NCI-H524 treated with DMSO at 0.1 percent for 48 hours (cell line): ENCODE results near the gene GLIS1.

Source experiments
- DNase-seq: peaks from one replicate; lab custom pipeline; 2025; lab: John Stamatoyannopoulos, UW

Gene GLIS1

DNA sequence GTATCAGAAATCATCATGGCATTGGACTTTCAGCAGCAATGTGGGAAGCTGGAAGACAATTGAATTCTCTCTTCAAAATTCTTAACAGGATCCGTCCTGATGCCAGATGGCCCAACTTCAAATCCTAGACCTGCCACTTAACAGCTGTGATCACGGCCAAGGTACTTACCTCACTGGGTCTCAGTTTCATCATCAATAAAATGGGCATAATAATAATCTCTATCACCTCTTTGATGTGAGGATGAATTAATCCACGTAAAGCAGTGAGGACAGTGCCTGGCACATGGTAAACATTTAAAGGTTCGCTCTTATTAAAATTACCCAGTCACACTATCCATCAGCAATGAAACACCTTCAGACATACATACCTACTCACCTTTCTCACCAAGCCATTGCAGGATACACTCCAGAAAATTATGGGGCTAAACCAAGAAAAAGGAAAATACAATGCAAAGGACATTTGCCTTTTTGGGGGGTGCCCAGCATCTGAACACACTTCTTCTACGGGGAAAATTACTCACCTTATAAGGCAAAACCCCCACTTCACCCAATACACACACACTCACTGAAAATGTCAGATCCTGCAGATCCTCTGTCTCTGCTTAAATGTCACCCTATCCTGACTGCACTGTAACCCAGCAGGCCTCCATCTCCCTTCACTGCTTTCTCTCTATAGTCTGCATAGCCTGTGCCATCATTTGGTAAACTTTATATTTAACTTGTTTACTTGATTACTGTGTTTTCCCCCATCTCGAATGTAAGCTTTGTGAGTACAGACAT is 21.7 kb downstream of the GLIS1 start:
- DNase-seq: no peak

GRCh38 chr1:53716150-53716549 is 22.8 kb downstream of the GLIS1 start:
- no peak for DNase-seq

DNA sequence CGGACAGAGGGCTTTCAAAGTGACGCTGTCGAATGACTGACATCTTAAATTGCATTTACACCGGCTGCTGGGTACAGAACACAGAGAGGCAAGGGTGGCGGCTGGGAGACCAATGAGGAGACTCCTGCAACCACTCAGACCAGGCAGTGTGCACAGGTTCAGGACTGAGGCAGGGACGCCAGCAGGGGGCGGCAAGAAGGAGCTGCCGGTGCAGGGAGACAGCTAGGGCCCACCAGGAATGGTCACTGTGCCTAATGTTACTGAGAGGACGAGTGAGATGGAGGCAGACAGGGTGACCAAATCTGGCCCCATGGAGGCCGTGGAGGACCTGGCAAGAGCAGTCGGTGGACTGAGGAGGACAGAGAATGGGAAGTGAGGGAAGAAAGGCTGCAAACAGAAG is 23.5 kb downstream of the GLIS1 start:
- DNase-seq: no peak

GRCh38 chr1:53712276-53712675 is 26.7 kb downstream of the GLIS1 start:
- DNase-seq: no peak

DNA sequence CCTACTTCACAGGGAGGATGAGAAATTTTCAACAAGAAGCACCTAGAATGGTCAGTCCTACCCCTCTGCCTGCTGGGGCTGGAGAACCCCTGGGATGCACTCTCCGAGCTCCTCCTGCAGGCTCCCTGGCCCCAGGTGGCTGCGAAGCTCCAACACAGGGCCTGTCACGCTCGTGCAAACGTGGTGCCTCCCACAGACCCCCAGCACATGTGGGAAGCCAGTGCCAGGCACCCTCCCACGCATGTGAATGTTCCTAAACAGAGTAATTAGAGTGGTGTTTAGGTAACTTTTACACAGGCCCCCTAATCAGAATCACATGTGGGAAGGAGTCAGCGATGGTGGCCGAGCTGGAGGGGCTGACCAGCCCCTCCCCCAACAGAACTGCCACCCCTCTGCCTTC is 28.4 kb downstream of the GLIS1 start:
- no peak for DNase-seq

DNA sequence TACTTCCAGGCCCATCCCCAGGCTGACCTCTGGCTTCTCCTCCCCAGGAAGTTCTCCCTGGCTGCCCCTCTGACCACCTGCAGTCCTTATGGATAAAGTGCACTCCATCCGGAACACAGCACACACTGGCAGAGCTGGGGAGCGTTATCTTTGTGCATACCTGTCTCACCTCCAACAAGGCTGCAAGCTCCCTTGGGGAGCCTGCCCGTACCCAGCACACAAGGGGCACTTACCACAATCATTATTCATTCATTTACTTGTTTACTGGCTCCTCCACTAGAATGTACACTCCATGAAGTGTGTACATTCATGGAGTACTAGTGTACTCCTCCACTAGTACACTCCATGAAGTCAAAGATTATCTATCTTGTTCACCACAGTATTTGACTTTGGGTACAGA is 30.3 kb downstream of the GLIS1 start:
- no peak for DNase-seq

GRCh38 chr1:53706356-53706755 is 32.6 kb downstream of the GLIS1 start:
- no peak for DNase-seq

DNA sequence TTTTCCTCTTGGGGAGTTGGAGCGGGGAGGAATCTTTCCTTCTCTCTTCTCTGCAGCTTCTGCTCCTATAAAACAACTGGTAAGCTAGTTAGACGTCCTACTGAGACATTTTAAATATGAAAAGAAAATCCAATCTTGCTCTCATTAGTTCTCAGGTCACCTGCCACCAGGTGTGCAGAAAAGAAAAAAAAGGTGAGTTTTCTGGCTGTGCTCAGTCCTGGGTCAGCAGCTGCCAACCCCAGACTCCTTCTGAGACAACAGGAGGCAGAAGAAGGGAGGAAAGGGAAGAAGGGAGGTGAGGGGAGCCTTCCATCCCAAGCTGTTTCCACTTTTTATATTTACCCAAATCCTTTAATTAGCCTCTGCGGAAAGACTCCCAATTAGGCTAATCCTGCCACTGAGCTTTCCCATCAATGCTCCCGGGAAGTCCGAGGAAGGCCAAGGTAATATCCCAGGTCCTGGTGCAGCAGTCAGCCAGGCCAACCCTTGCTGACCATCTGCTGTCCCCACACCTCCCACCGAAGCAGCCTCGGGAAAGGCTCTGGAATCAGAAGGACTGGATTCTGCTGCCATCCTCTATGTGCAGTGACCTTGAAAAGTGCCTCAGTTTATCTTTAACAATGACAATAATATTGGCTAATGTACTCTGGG is 33.4 kb downstream of the GLIS1 start:
- no peak for DNase-seq

GRCh38 chr1:53704804-53705445 is 34.0 kb downstream of the GLIS1 start:
- no peak for DNase-seq

- no peak for DNase-seq
These were observed 34.7 kb downstream of the GLIS1 start for GRCh38 chr1:53704304-53704703.

DNA sequence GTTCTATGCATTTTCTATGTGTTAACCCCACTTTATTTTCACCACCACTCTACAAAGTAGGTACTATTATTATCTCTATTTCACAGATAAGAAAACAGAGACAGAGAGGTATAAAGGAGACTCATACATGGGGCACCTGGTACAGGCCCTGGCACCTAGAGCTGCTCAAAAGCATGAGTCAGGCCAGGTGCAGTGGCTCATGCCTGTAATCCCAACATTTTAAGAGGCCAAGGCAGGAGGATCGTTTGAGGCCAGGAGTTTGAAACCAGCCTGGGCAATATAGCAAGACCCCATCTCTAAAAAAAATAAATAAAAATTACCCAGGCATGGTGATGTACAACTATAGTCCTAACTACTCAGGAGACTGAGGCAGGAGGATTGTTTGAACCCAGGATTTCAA is 35.8 kb downstream of the GLIS1 start:
- DNase-seq: no peak

DNA sequence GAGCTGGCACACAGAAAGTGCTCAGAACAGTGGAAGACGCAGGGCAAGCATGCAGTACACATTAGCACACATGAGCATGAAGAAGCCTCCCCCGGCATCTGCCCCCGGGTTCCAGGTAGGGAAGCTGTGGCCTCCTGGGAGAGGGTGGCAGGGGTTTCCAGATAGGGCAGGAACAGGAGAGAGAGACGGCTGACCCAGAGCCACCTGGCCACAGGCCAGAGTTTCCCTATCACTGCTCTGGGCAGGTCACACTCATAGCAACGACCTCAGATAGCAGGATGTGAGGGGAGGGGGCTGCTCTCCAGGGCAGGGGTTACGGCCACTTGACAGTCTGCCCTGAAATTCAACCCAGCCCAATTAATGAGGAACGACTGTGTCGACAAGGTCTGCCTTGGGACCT is 36.6 kb downstream of the GLIS1 start:
- DNase-seq: no peak

DNA sequence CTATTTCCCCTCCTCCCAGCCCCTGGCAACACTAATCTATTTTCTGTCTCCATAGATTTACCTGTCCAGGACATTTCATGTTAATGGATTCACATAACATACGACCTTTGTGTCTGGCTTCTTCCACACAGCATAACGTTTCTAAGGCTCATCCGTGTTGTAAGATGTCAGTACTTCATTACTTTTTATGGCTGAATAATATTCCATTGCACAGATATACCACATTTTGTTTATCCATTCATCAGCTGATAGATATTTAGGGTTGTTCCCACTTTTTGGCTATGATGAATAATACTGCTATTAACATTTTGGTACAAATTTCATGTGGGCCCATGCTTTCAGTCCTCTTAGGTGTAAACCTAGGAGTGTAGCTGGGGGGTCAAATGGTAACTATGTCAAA is 38.2 kb downstream of the GLIS1 start:
- no peak for DNase-seq

DNA sequence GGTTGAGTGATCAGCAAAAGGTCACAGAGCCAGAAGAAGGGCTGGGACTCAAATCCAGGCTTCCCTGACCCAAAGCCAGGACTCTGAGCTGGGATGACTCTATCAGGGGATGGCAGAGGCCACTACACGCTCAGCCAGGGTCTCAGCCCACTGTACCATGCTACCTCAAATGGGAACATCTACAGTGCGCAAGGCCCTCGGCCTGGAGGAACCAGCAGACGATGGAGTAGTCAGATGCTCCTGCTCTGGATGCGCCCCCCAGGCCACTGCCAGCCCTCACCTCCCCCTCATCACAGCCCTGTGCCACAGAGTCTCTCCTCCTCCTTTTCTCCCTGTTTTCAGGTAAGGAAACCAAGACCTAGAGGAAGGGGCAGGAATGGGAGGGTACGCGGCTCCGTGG is 39.0 kb downstream of the GLIS1 start:
- DNase-seq: no peak

DNA sequence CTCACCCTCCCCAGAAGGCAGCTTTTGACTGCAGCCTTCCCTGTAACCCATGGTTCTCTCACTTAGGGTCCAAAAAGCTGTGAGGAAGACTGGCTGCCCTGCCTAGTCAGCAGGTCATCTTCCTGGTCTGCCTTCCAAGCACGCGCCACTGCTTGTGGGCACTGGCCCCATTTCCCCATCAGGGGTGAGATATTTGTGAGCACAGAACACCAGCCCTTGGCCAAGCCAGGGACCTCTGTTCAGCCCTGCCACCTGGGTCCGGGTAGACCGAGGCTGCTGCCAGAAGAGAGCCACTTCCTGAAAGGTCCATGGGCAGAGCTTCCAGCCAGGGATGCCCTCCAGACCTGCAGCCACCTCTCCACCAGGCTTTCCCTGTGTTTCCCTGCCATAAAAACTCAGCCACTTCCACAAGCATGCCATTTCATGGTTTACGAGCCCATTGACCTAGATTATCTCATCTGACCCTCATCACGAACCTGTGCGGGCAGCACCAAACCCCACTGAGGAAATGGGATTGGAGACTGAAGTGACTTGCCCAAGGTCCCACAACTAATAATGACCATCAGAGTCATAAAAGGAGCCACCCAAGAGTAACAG is 40.5 kb downstream of the GLIS1 start:
- no peak for DNase-seq

- DNase-seq: no peak
These were observed 41.1 kb downstream of the GLIS1 start for GRCh38 chr1:53697721-53698383.

- no peak for DNase-seq
These were observed 42.0 kb downstream of the GLIS1 start for GRCh38 chr1:53696990-53697389.

GRCh38 chr1:53696571-53696970 is 42.4 kb downstream of the GLIS1 start:
- no peak for DNase-seq

GRCh38 chr1:53696051-53696450 is 42.9 kb downstream of the GLIS1 start:
- no peak for DNase-seq

DNA sequence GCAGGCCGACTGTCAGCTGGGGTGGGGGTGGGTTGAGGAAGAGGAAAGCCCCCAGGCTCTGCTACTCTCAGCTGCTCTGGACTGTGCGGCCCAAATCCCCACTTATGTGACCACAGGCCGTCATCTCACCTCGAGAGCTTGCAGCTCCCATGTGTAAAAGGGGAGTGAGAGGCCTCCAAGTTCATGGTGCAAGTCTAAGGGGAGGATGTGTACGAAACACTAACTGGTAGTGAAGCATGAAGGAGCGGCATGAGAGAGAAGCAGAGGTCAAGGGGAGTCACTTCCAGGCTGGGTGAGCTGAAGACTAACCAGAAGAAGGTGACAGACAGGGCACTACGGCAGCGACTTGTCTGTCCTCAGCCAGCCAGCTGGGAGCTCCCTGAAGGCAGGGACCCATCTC is 43.8 kb downstream of the GLIS1 start:
- DNase-seq: no peak

- DNase-seq: no peak
These were observed 44.3 kb downstream of the GLIS1 start for GRCh38 chr1:53694718-53695091.
